Activated CD4-positive, alpha-beta T cell treated with anti-CD3 and anti-CD28 coated beads, Interleukin-2, Interleukin-6, amounts not matched to agents 100 ng/mL and 50 ng/mL, durations not matched to agents 16 hours and 8 hours (primary cell): ENCODE data around the gene HESX1.
A peak's percentile ranks its signal among the peaks of the same experiment; 100 is the strongest.

ENCODE experiments used
- DNase-seq: peaks from one replicate; pipeline ENCODE4 v3.0.0-alpha.2; 2020

Gene HESX1

GRCh38 chr3:57199895-57200297, at the start of gene HESX1:
HESX1 (minus strand) TSS chr3:57199978; CDS start chr3:57199918, 60 bp downstream.
- DNase-seq = no peak

GRCh38 chr3:57244946-57245345, 45.2 kb upstream of the HESX1 start:
- DNase-seq = no peak

- DNase-seq = no peak
Measured at GRCh38 chr3:57234613-57235575, 35.1 kb upstream of the HESX1 start.

- DNase-seq = no peak
Measured at GRCh38 chr3:57233799-57234198, 34.0 kb upstream of the HESX1 start.

GRCh38 chr3:57230006-57230405, 30.2 kb upstream of the HESX1 start:
- no peak for DNase-seq

GRCh38 chr3:57227930-57228751, 28.4 kb upstream of the HESX1 start:
- DNase-seq = peak; percentile 54

- peak; percentile 95 for DNase-seq
Measured at GRCh38 chr3:57227204-57227929, 27.6 kb upstream of the HESX1 start, which contains the start of gene APPL1. APPL1 (plus strand) TSS chr3:57227729; CDS start chr3:57227884, 155 bp downstream.

GRCh38 chr3:57226176-57226575, 26.4 kb upstream of the HESX1 start:
- DNase-seq = no peak

- peak; percentile 3 for DNase-seq
Measured at GRCh38 chr3:57224856-57225255, 25.1 kb upstream of the HESX1 start.

GRCh38 chr3:57221883-57222282, 22.1 kb upstream of the HESX1 start:
- no peak for DNase-seq

GRCh38 chr3:57206423-57206822, 6.6 kb upstream of the HESX1 start:
- DNase-seq = no peak

GRCh38 chr3:57194641-57195040, 5.1 kb downstream of the HESX1 start:
- DNase-seq = no peak

- no peak for DNase-seq
Measured at GRCh38 chr3:57192028-57192427, 7.8 kb downstream of the HESX1 start.

GRCh38 chr3:57184526-57184925, 15.3 kb downstream of the HESX1 start:
- no peak for DNase-seq

GRCh38 chr3:57179580-57180410, 20.0 kb downstream of the HESX1 start:
- peak; percentile 4 for DNase-seq

- DNase-seq = no peak
Measured at GRCh38 chr3:57176045-57176444, 23.7 kb downstream of the HESX1 start.

GRCh38 chr3:57173687-57174086, 26.1 kb downstream of the HESX1 start:
- DNase-seq = no peak

- no peak for DNase-seq
Measured at GRCh38 chr3:57170946-57171345, 28.8 kb downstream of the HESX1 start.

GRCh38 chr3:57169872-57170623, 29.7 kb downstream of the HESX1 start:
- DNase-seq = peak; percentile 78

GRCh38 chr3:57169108-57169507, 30.7 kb downstream of the HESX1 start:
- no peak for DNase-seq

- no peak for DNase-seq
Measured at GRCh38 chr3:57168151-57168550, 31.6 kb downstream of the HESX1 start.
